Measurements from ENCODE around the gene SH2D4B.

GRCh38 chr10:80515941-80516340 lies 21.8 kb upstream of the SH2D4B start:
- no peak for TF ChIP-seq CTCF (CRISPR knock-in tag; IDR thresholded peaks at IDR 0.05)
- TF ChIP-seq ZNF274 (CRISPR knock-in tag; IDR thresholded peaks at IDR 0.05), result no peak
- TF ChIP-seq SETDB1 (CRISPR knock-in tag; IDR thresholded peaks at IDR 0.05; ENCODE audit: borderline replicate concordance), result no peak
- TF ChIP-seq FOXK1 (CRISPR knock-in tag; IDR thresholded peaks at IDR 0.05; ENCODE audit: borderline replicate concordance, low read depth), result no peak
- TF ChIP-seq ZNF746 (CRISPR knock-in tag; IDR thresholded peaks at IDR 0.05), result no peak
- no peak for TF ChIP-seq POLR2A (IDR thresholded peaks at IDR 0.05; ENCODE audit: insufficient read depth in 1 of 2, low read depth in 2 of 2, low read length in 2 of 2)
- TF ChIP-seq ZNF12 (CRISPR knock-in tag; IDR thresholded peaks at IDR 0.05), result no peak
- no peak for TF ChIP-seq ZBTB21 (CRISPR knock-in tag; IDR thresholded peaks at IDR 0.05)
- TF ChIP-seq ZNF737 (CRISPR knock-in tag; IDR thresholded peaks at IDR 0.05; ENCODE audit: borderline replicate concordance), result no peak
- no peak for TF ChIP-seq NFRKB (IDR thresholded peaks at IDR 0.05)
- no peak for TF ChIP-seq CHCHD3 (CRISPR knock-in tag; IDR thresholded peaks at IDR 0.05)
- TF ChIP-seq RFX5 (IDR thresholded peaks at IDR 0.05; ENCODE audit: low read depth, low read length), result no peak
- TF ChIP-seq CHD2 (IDR thresholded peaks at IDR 0.05; ENCODE audit: low read depth, low read length), result no peak

Data from HepG2 (cell line).